ENCODE results near the gene SIL1.
"Not testable (repeated sequence)": the region's sequence is repeated elsewhere in the genome, so short reads cannot be mapped to it uniquely, and the experiment has no call there.

SIL1 gene

DNA sequence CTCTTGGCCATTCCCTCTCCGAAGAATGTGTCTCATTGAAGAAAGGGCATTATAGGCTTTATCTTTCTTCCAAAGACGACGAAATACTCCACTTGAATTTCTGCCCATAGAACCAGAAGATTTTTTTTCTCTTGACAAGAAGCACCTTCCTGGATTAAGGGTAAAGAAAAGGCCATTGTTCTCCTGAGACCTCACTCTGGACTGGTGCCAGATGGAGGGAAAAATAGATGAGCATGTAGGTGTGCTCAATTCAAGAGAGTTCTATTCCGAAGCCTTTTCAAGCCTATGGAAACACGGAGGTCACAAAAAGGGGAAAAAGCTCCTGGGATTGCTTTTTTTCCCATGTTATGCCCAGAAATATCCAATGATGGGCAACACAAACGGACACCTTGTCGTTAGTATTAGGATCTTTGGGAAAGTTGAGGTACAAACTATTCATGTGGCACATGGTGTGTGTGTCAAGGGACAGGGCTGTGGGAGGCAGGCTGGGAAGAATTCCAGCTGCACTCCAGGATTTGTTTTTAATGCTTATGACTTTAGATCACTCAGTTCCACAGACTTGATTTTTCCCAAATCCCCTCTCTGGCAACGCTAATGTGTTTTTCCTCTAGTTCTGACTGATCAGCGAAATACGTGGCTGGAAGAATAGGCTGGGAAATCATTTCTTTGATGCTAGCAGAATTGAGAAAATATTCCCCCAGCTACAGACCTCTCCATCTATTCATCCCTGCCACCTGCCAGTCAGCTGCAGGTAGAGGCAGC lies 89.9 kb downstream of the SIL1 start:
- no peak for DNase-seq (ENCODE audit: low read depth in 2 of 2)

GRCh38 chr5:139105621-139106071 lies 92.5 kb downstream of the SIL1 start:
- no peak for DNase-seq (ENCODE audit: low read depth in 2 of 2)

DNA sequence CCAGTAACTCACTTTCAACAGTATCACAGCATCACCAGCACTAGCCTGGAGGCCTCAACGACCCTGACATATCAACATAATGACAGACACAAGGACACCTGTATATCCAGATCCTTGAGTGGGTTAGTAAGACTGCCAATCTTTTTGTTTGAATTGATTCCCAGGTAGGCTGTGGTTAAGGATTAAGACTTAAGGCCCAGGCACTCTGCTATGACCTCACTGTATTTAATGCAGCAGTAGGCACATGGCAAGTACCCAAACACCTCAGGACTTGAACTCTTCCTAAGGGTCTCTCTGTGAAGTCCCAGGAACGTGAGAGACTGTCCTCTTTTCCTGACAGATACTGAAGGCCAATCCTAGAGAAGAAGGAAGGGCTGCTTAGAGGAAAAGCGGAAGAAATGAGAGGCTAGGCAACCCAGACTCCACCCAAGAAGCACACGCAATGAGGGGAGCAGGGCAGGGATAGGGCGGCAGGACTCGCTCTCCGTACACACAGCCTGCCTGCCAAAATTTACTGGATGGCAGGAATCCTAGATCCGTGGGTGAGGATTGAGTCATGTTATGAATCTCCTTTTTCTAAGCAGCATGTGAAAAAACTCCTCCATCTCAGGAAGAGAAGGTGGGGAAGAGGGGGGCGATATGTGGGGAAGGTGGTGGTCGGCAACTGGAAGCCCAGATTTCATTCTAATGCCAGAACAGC lies 93.4 kb downstream of the SIL1 start:
- DNase-seq (ENCODE audit: low read depth in 2 of 2) = no peak

- DNase-seq (ENCODE audit: low read depth in 2 of 2) = no peak
Measured at GRCh38 chr5:139103762-139104161, 94.4 kb downstream of the SIL1 start.

DNA sequence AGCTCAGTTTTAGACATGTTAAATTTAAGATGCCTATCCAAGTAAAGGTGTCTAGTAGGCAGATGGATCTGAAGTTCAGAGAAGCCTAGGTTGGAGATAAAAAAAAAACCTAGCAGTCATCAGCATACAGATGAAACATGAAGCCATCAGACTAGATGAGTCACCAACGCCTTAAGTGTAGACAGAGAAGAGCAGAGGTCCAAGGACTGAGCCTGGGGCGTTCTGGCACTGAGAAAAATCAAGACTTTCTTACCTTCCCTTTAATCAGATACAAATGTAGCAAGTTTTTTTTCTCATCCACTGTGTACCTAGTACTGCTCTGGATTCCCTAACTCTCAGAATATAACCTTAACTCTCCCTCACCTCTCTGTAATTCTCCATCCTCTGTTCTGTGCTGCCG lies 97.3 kb downstream of the SIL1 start:
- no peak for DNase-seq (ENCODE audit: low read depth in 2 of 2)

GRCh38 chr5:139094154-139095131 lies 103.7 kb downstream of the SIL1 start:
- no peak for DNase-seq (ENCODE audit: low read depth in 2 of 2)

- no peak for DNase-seq (ENCODE audit: low read depth in 2 of 2)
Measured at GRCh38 chr5:139092741-139093343, 105.3 kb downstream of the SIL1 start.

DNA sequence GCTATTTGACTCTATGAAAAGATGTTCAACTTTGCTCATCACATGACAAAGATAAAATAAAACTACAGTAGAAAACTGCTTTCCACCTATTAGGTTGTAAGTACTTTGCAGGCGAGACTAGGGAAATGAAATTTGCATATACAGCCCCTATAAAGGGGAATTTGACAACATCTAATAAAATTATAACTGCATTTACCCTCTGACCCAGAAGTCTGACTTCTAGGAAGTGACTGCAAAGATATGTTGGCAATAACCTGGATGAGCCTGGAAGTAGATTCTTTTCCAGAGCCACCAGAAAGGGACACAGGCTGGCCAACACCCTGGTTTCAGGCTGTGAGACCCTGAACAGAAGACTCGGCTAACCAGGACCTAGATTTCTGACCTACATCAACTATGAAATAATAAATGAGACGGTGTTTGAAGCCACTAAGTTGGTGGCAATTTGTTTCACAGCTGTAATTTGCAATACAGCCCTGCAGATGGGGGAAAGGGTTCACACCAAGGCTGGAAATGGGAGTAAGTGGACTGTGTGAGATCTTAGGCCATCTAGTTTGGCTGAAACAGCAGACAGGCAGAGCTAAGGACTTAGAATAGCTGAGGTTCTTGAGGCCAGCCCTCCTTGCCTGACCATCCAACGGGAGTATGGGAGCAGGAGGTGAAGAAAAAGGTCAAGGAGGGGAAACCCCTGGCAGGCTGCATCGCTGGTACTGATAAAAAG lies 106.6 kb downstream of the SIL1 start:
- no peak for DNase-seq (ENCODE audit: low read depth in 2 of 2)

GRCh38 chr5:139090581-139090980 lies 107.6 kb downstream of the SIL1 start:
- DNase-seq (ENCODE audit: low read depth in 2 of 2) = no peak

GRCh38 chr5:139088024-139088423 lies 110.1 kb downstream of the SIL1 start:
- no peak for DNase-seq (ENCODE audit: low read depth in 2 of 2)

DNA sequence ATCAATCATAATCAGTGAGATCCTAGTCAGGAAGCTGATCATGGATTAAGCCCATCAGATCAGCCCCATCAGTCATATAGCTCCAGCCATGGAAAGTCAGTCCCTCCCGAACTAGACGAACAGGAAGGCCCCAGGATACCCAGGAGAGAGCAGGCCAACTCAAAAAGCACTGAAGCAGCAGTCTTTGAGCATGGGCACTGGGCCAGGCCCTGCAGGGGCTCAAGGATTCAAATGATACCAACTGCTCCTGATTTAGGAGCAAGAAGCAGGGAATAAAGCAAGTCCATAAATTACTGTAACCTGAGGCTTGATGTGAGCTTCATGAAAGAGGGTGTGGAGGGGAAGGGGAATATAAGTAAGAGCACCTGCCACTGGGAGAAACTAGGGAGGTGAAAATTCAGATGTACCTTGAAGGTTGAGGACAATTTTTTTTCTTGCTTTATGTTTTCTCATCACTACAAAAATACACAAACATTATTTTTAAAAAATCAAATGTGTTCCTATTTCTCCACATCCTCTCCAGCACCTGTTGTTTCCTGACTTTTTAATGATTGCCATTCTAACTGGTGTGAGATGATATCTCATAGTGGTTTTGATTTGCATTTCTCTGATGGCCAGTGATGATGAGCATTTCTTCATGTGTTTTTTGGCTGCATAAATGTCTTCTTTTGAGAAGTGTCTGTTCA lies 115.2 kb downstream of the SIL1 start:
- DNase-seq (ENCODE audit: low read depth in 2 of 2) = no peak

- DNase-seq (ENCODE audit: low read depth in 2 of 2) = no peak
Measured at GRCh38 chr5:139079991-139080610, 118.1 kb downstream of the SIL1 start.

GRCh38 chr5:139079225-139079990 lies 118.8 kb downstream of the SIL1 start:
- DNase-seq (ENCODE audit: low read depth in 2 of 2) = no peak

DNA sequence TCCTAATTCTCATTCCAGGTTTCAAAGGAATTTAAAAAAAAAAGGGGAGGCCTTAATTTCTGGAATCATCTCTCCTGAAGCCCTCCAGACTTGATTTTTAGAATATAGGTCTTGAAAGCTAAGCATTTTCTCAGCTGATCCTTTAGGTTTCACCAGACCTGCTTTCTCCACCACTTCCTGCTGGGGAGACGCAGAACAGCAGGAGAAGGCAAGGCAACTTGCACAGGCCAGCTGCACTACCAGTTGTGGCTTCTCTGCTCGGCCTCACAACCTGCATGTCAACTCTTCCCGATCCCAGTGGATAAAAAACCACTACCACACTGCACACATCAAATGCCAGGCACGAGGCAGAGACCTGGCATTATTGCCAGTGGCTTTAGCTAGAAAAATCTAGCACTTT lies 119.8 kb downstream of the SIL1 start:
- no peak for DNase-seq (ENCODE audit: low read depth in 2 of 2)

GRCh38 chr5:139077899-139078298 lies 120.3 kb downstream of the SIL1 start:
- DNase-seq (ENCODE audit: low read depth in 2 of 2) = no peak

GRCh38 chr5:139076111-139076510 lies 122.1 kb downstream of the SIL1 start:
- DNase-seq (ENCODE audit: low read depth in 2 of 2) = no peak

DNA sequence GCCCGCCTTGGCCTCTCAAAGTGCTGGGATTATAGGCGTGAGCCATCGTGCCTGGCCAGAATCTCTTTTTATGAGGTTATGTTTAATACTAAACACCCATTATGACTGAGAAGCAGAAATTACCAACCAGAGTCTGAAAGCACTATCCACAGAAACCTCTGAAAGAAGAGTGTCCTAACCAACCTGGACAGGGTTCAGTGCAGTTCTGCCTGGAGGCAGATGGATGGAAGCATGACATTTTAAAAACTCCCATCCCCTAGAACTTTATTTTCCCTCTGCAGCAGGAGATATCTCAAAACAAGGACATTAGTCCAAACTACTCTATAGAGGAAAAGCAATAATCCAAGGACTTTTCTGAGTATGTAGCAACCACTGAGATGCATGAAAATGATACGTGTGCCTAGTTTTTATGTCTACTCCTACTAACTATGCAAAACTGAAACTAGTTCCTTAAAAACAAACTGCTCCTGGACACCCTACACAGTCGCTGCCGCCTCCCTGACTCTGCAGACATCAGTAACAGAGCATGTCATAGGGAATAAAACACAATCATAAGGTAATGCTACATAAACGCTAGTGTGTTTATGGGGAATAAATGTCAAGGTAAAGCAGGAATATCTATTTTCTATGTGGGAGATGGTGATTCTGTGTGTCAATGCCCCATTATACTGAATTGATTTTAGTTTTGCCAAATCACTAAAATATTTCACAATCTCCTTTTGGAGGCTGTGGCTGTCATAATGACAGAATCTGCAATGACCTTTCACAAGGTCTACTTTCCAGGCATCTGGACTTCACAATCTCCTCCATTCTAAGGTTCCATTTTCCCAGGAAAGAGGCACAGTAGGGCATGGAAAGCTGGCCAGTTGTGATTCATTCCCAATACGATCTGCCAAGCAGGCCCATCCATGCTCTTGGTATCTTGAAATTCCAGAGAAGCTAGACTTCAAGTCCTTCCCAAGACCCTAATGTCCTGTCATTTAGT lies 122.8 kb downstream of the SIL1 start:
- DNase-seq (ENCODE audit: low read depth in 2 of 2) = no peak

DNA sequence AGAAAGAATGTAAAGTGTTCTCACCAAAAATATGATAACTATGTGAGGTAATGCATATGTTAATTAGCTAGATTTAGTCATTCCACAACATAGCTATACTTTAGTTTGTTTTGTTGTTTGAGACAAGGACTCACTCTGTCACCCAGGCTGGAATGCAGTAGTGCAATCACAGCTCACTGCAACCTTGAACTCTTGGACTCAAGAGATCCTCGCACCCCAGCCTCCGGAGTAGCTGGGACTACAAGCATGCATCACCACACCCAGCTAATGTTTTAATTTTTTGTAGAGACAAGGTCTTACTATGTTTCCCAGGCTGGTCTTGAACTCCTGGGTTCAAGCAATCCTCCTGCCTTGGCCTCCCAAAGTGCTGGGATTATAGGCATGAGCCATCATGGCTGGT lies 124.2 kb downstream of the SIL1 start:
- DNase-seq (ENCODE audit: low read depth in 2 of 2) = not testable (repeated sequence)

Measured in stimulated activated CD8-positive, alpha-beta memory T cell treated with anti-CD3 and anti-CD28 coated beads, Interleukin-15, amount 100 ng/mL, for 48 hours (primary cell).